H1 (cell line): Measurements from ENCODE around the gene KSR2. TPM values are rescaled to one million over a fixed set of nuclear protein-coding genes. Genes with fewer than 3 reads are reported as not detected.

Experiments
- CTCF ChIA-PET: fragments of 300-600 bp; sonication (Branson Sonifier 250); formaldehyde crosslinking; loops from one replicate; lab custom pipeline; 2021; ENCODE audit not compliant: partially characterized antibody; lab: Charles Lee
- POLR2A ChIA-PET: fragments of 300-600 bp; sonication (Branson Sonifier 250); formaldehyde crosslinking; loops from one replicate; lab custom pipeline; 2021; ENCODE audit warnings: inconsistent platforms; ENCODE audit not compliant: partially characterized antibody; lab: Charles Lee
- DNase-seq, 2 experiments: peaks; one replicate each; pipeline versions ENCODE4 v3.0.0 to v3.0.0-alpha.2; 2010 to 2022; ENCODE audit warnings: low spot score in 2 of 2, low read depth in 1 of 2, mixed read lengths in 1 of 2
- FAIRE-seq: peaks from 2 replicates; lab custom pipeline; 2011; peaks lifted over from hg19 to GRCh38; lab: Jason Lieb, UNC
- H2AFZ ChIP-seq: 2 replicates; pipeline ENCODE4 v1.8.1; 2012; ENCODE audit warnings: low read length, inconsistent platforms
- H2AK5ac ChIP-seq: 2 replicates; pipeline ENCODE4 v1.6.1; 2013; ENCODE audit warnings: low read depth, low read length
- H2BK120ac ChIP-seq: replicated peaks from 2 replicates; pipeline ENCODE3; 2013; ENCODE audit warnings: low read depth, low read length, inconsistent platforms
- H2BK12ac ChIP-seq: 2 replicates; pipeline ENCODE4 v1.6.1; 2013; ENCODE audit warnings: low read depth, low read length
- H2BK15ac ChIP-seq: 2 replicates; pipeline ENCODE4 v1.6.1; 2013; ENCODE audit warnings: low read length
- H2BK20ac ChIP-seq: 2 replicates; pipeline ENCODE4 v1.6.1; 2013; ENCODE audit warnings: low read length
- H2BK5ac ChIP-seq: 2 replicates; pipeline ENCODE4 v1.6.1; 2013; ENCODE audit warnings: low read depth, low read length
- H3K14ac ChIP-seq: 2 replicates; pipeline ENCODE4 v1.6.1; 2013; ENCODE audit warnings: inconsistent platforms; ENCODE audit not compliant: insufficient read length
- H3K18ac ChIP-seq: 2 replicates; pipeline ENCODE4 v1.6.1; 2013; ENCODE audit warnings: low read length; ENCODE audit errors: extremely low read depth
- H3K23ac ChIP-seq: 2 replicates; pipeline ENCODE4 v1.6.1; 2013; ENCODE audit warnings: inconsistent platforms; ENCODE audit not compliant: insufficient read length
- H3K23me2 ChIP-seq: 2 replicates; pipeline ENCODE4 v1.6.1; 2013; ENCODE audit warnings: low read depth, low read length
- H3K27ac ChIP-seq: 2 replicates; pipeline ENCODE4 v1.6.1; 2011; ENCODE audit warnings: low read depth, low read length, inconsistent platforms
- H3K27me3 ChIP-seq, 4 experiments: replicated peaks in 1 of 4; 1 replicate in 1 of 4; 2 replicates in 3 of 4; pipeline versions ENCODE4 v1.6.1 to v1.8.1; 2011 to 2013; ENCODE audit warnings: low read length in 3 of 4, mild to moderate bottlenecking in 3 of 4, inconsistent platforms in 2 of 4, mixed read lengths in 2 of 4, moderate library complexity in 1 of 4; ENCODE audit not compliant: control insufficient read depth in 3 of 4, insufficient read depth in 3 of 4; ENCODE audit errors: extremely low read depth in 1 of 4
- H3K36me3 ChIP-seq, 4 experiments: 2 replicates each; pipeline versions ENCODE4 v1.6.1 to v1.8.1; 2011 to 2013; ENCODE audit warnings: mild to moderate bottlenecking in 4 of 4, low read length in 3 of 4, moderate library complexity in 2 of 4, control low read depth in 1 of 4, inconsistent platforms in 1 of 4; ENCODE audit not compliant: insufficient read depth in 4 of 4, control insufficient read depth in 2 of 4
- H3K4ac ChIP-seq: replicated peaks from 2 replicates; pipeline ENCODE3; 2013; ENCODE audit warnings: low read length, low read depth, mixed read lengths, inconsistent platforms; ENCODE audit not compliant: insufficient read length
- H3K4me1 ChIP-seq, 4 experiments: replicated peaks in 1 of 4; 1 replicate in 1 of 4; 2 replicates in 3 of 4; pipeline versions ENCODE4 v1.6.1 to v1.8.1; 2011 to 2013; ENCODE audit warnings: low read length in 3 of 4, inconsistent platforms in 2 of 4, mixed read lengths in 1 of 4; ENCODE audit not compliant: insufficient read depth in 4 of 4, control insufficient read depth in 3 of 4
- H3K4me2 ChIP-seq, 2 experiments: 2 replicates each; pipeline versions ENCODE4 v1.6.1 to v1.8.1; 2011 to 2013; ENCODE audit warnings: low read depth in 2 of 2, low read length in 2 of 2, control low read depth in 1 of 2, inconsistent platforms in 1 of 2, mild to moderate bottlenecking in 1 of 2; ENCODE audit not compliant: insufficient read depth in 1 of 2
- H3K4me3 ChIP-seq, 4 experiments: fragments of 200-600, 300-600 bp in 1 of 4; sonication (generic), shearing (Covaris generic), sonication (Bioruptor Twin) in 1 of 4; 2 replicates each; pipeline versions ENCODE4 v1.5.1 to v1.8.1; 2011 to 2016; ENCODE audit warnings: low read length in 4 of 4, low read depth in 3 of 4, control low read depth in 2 of 4, inconsistent platforms in 2 of 4, mild to moderate bottlenecking in 2 of 4, mixed read lengths in 1 of 4, moderate library complexity in 1 of 4; ENCODE audit not compliant: insufficient read depth in 2 of 4; ENCODE audit errors: extremely low read depth in 1 of 4
- H3K56ac ChIP-seq: replicated peaks from 2 replicates; pipeline ENCODE3; 2013; ENCODE audit warnings: low read depth, mild to moderate bottlenecking, mixed read lengths, low read length, inconsistent platforms; ENCODE audit not compliant: insufficient read length
- H3K79me1 ChIP-seq: 2 replicates; pipeline ENCODE4 v1.6.1; 2013; ENCODE audit warnings: low read depth, low read length, control low read depth
- H3K79me2 ChIP-seq, 2 experiments: 2 replicates each; pipeline versions ENCODE4 v1.6.1 to v1.8.1; 2012 to 2013; ENCODE audit warnings: low read length in 2 of 2, mild to moderate bottlenecking in 2 of 2, inconsistent platforms in 1 of 2; ENCODE audit not compliant: insufficient read depth in 2 of 2, control insufficient read depth in 1 of 2
- H3K9ac ChIP-seq, 4 experiments: replicated peaks in 1 of 4; 1 replicate in 1 of 4; 2 replicates in 3 of 4; pipeline versions ENCODE4 v1.6.1 to v1.8.1; 2011 to 2013; ENCODE audit warnings: low read depth in 3 of 4, low read length in 3 of 4, control low read depth in 2 of 4, mild to moderate bottlenecking in 2 of 4, moderate library complexity in 2 of 4, inconsistent platforms in 1 of 4; ENCODE audit errors: extremely low read depth in 1 of 4
- H3K9me3 ChIP-seq, 2 experiments: 2 replicates each; pipeline versions ENCODE4 v1.6.1 to v1.8.1; 2012 to 2013; ENCODE audit warnings: mild to moderate bottlenecking in 2 of 2, moderate library complexity in 2 of 2, control low read depth in 1 of 2, inconsistent platforms in 1 of 2, low read depth in 1 of 2, low read length in 1 of 2, mixed read lengths in 1 of 2; ENCODE audit not compliant: insufficient read depth in 2 of 2
- H4K20me1 ChIP-seq, 2 experiments: replicated peaks in 1 of 2; 2 replicates each; pipeline versions ENCODE3 to v1.8.1; 2011 to 2013; ENCODE audit warnings: inconsistent platforms in 2 of 2, low read length in 2 of 2, mild to moderate bottlenecking in 1 of 2; ENCODE audit not compliant: insufficient read depth in 2 of 2, control insufficient read depth in 1 of 2
- H4K5ac ChIP-seq: 2 replicates; pipeline ENCODE4 v1.6.1; 2013; ENCODE audit warnings: low read length, low read depth, mixed read lengths, inconsistent platforms; ENCODE audit not compliant: insufficient read length
- H4K8ac ChIP-seq: 2 replicates; pipeline ENCODE4 v1.8.0; 2013; ENCODE audit warnings: mild to moderate bottlenecking, moderate library complexity, low read length, inconsistent platforms; ENCODE audit not compliant: insufficient read depth; ENCODE audit errors: extremely low read depth
- H4K91ac ChIP-seq: replicated peaks from 2 replicates; pipeline ENCODE3; 2013; ENCODE audit warnings: low read length, mixed read lengths, inconsistent platforms; ENCODE audit not compliant: insufficient read length
- ASH2L ChIP-seq: fragments of 200-600, 300-600 bp; sonication (generic); IDR thresholded peaks from one replicate; pipeline ENCODE4 v1.7.1; 2017; ENCODE audit warnings: low read length
- BRCA1 ChIP-seq: IDR thresholded peaks from 2 replicates; pipeline ENCODE4 v1.6.1; 2012; ENCODE audit warnings: low read depth, low read length, improper control_type of control experiment
- CBX8 ChIP-seq: fragments of 300-800, 300-1000 bp; sonication (generic); IDR thresholded peaks from 2 replicates; pipeline ENCODE4 v1.7.1; 2016; ENCODE audit warnings: low read depth, low read length, borderline replicate concordance
- FOSL1 ChIP-seq: IDR thresholded peaks from 2 replicates; pipeline ENCODE4 v1.6.1; 2011; ENCODE audit warnings: mild to moderate bottlenecking, low read depth, low read length, moderate library complexity; ENCODE audit not compliant: insufficient read depth
- HDAC6 ChIP-seq: IDR thresholded peaks from one replicate; pipeline ENCODE4 v1.7.1; 2012; ENCODE audit warnings: low read depth, mild to moderate bottlenecking, inconsistent platforms, low read length, moderate library complexity
- PHF8 ChIP-seq: fragments of 200-600 bp; sonication (generic); conservative IDR thresholded peaks from 2 replicates; pipeline ENCODE4 v1.7.1; 2012; ENCODE audit warnings: low read depth, mild to moderate bottlenecking, inconsistent platforms, low read length, moderate library complexity
- POU5F1 ChIP-seq: IDR thresholded peaks from 2 replicates; pipeline ENCODE4 v1.6.1; 2011; ENCODE audit warnings: low read depth, mild to moderate bottlenecking, low read length, moderate library complexity
- RAD21 ChIP-seq, 2 experiments: IDR thresholded peaks in 1 of 2; conservative IDR thresholded peaks in 1 of 2; 2 replicates each; pipeline ENCODE4 v1.6.1; 2011; ENCODE audit warnings: low read depth in 2 of 2, low read length in 2 of 2, improper control_type of control experiment in 1 of 2, inconsistent platforms in 1 of 2, mild to moderate bottlenecking in 1 of 2, moderate library complexity in 1 of 2
- RFX5 ChIP-seq: IDR thresholded peaks from 2 replicates; pipeline ENCODE4 v1.6.1; 2011; ENCODE audit warnings: low read depth, low read length, improper control_type of control experiment, borderline replicate concordance
- RNF2 ChIP-seq: fragments of 200-900, 300-1000 bp; sonication (generic); IDR thresholded peaks from 2 replicates; pipeline ENCODE4 v1.7.1; 2016; ENCODE audit warnings: borderline replicate concordance, low read depth, mild to moderate bottlenecking, antibody characterized with exemption, low read length; ENCODE audit not compliant: poor library complexity, severe bottlenecking; ENCODE audit errors: missing control alignments
- RXRA ChIP-seq: IDR thresholded peaks from 2 replicates; pipeline ENCODE4 v1.6.1; 2011; ENCODE audit warnings: low read depth, mild to moderate bottlenecking, low read length, moderate library complexity; ENCODE audit not compliant: insufficient read depth
- SIRT6 ChIP-seq: IDR thresholded peaks from one replicate; pipeline ENCODE4 v1.7.1; 2012; ENCODE audit warnings: low read length, inconsistent platforms
- TAF1 ChIP-seq: IDR thresholded peaks from 2 replicates; pipeline ENCODE4 v1.6.1; 2011; ENCODE audit warnings: mild to moderate bottlenecking, low read depth, low read length
- TAF7 ChIP-seq: optimal IDR thresholded peaks from 2 replicates; pipeline ENCODE3; 2011; ENCODE audit warnings: low read depth, mild to moderate bottlenecking, inconsistent platforms, low read length, moderate library complexity, borderline replicate concordance
- TBP ChIP-seq: IDR thresholded peaks from 2 replicates; pipeline ENCODE4 v1.6.1; 2011; ENCODE audit warnings: low read depth, low read length, improper control_type of control experiment
- WGBS, 2 experiments: shearing (Covaris generic) in 1 of 2; methylation state at CpG; one replicate each; pipeline versions ENCODE4 v1.1.6 to v1.1.7; 2013 to 2015; ENCODE audit warnings: low lambda C conversion rate in 2 of 2, mixed read lengths in 2 of 2, inconsistent platforms in 1 of 2, low coverage in 1 of 2, missing lambda C conversion rate in 1 of 2; ENCODE audit not compliant: insufficient replicate concordance in 2 of 2, insufficient coverage in 1 of 2, insufficient read length in 1 of 2; ENCODE audit errors: extremely low coverage in 1 of 2, missing lambda C conversion rate in 1 of 2; 5-methylcytosine and 5-hydroxymethylcytosine counted together
- polyA plus RNA-seq, 7 experiments: library from polyadenylated mRNA; depleted of rRNA in 3 of 7; stranded (reverse) in 5 of 7; unstranded in 2 of 7; fragments of >200 nt in 5 of 7; fragments of 200-250 nt in 2 of 7; gene quantifications; 1 replicate in 5 of 7; 2 replicates in 1 of 7; 4 replicates in 1 of 7; pipeline versions ENCODE4 v1.2.1 to v1.2.3, GENCODE V29; 2011 to 2013; ENCODE audit warnings: missing spikeins in 2 of 7, mixed read lengths in 2 of 7
- total RNA-seq: library from RNA; stranded (reverse); fragmentation: NEBNext Ultra II Directional; extraction: Animal tissue kit (Norgen Biotek cat#: 25700); gene quantifications from 2 replicates; pipeline ENCODE4 v1.2.1, GENCODE V29; 2021

Gene KSR2
- total and polyA plus RNA-seq, 2 of the 8 experiments (the other 6 are each of a cell fraction or from before 2014, with no cell fraction given): 0.74 to 2.2 TPM

DNA sequence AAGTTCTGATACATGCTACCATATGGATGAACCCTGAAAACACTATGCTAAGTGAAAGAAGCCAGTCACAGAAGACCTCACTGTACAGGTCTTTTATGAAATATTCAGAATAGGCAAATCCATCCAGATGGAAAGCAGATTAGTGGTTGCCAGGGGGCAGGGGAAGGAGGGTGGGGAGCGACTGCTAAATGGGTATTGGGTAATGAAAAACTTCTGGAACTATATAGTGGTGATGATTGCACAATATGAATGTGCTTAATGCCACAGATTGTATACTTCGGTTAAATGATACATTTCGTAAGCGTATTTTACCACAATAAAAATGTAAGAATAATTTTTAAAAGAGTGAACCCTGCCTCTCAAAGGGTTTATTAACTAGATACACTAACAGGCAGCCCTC lies 11.8 kb upstream of the KSR2 start:
- H3K27me3 ChIP-seq: no peaks in the 10 kb centered on the region
- no peak overlapping the region for H3K23ac ChIP-seq
- no peak overlapping the region for H3K9ac ChIP-seq
- H4K5ac ChIP-seq: no peak overlapping the region
- H3K4me1 ChIP-seq: no peaks in the 10 kb centered on the region
- no peak overlapping the region for H3K4me3 ChIP-seq
- H2BK12ac ChIP-seq: no peak overlapping the region
- H2BK5ac ChIP-seq: no peak overlapping the region
- no peaks in the 10 kb centered on the region for H3K79me2 ChIP-seq
- 95% methylated on average over 4 of the region's 4 CpGs; no CpG with 5 or more reads in 1 of the 2 experiments for WGBS, 2 experiments
- H2AK5ac ChIP-seq: no peak overlapping the region
- no peak overlapping the region for H3K18ac ChIP-seq
- no peak for DNase-seq
- CTCF ChIA-PET: no interaction called here
- H3K27ac ChIP-seq: no peak overlapping the region
- H3K36me3 ChIP-seq: no peaks in the 10 kb centered on the region
- no peak overlapping the region for H3K4me2 ChIP-seq
- no peaks in the 10 kb centered on the region for H3K23me2 ChIP-seq
- no peak overlapping the region for H2BK120ac ChIP-seq
- H2BK15ac ChIP-seq: no peak overlapping the region
- no peak overlapping the region for H3K14ac ChIP-seq
- no peak overlapping the region for H4K91ac ChIP-seq
- FAIRE-seq: no peak
- H3K79me1 ChIP-seq: no peaks in the 10 kb centered on the region
- no peak overlapping the region for H2BK20ac ChIP-seq
- H2AFZ ChIP-seq: no peak overlapping the region
- no peak overlapping the region for H3K4ac ChIP-seq
- no peaks in the 10 kb centered on the region for H3K9me3 ChIP-seq
- no peak overlapping the region for H4K8ac ChIP-seq
- H3K56ac ChIP-seq: no peak overlapping the region
- H4K20me1 ChIP-seq: no peaks in the 10 kb centered on the region
- POLR2A ChIA-PET: no interaction called here
- TF ChIP-seq BRCA1: no peak
- TF ChIP-seq RXRA: no peak
- TF ChIP-seq FOSL1: no peak
- no peak for TF ChIP-seq PHF8
- no peak for TF ChIP-seq TAF7
- no peak for TF ChIP-seq RFX5
- TF ChIP-seq RAD21 (IDR thresholded peaks at IDR 0.05 in 1 of 2, conservative IDR thresholded peaks at IDR 0.05 in 1 of 2; ENCODE audit: low read depth in 2 of 2, low read length in 2 of 2): no peak
- TF ChIP-seq POU5F1: no peak
- no peak for TF ChIP-seq CBX8
- TF ChIP-seq SIRT6: no peak
- TF ChIP-seq HDAC6: no peak
- TF ChIP-seq TBP: no peak
- no peak for TF ChIP-seq TAF1
- no peak for TF ChIP-seq RNF2
- no peak for TF ChIP-seq ASH2L
